Breast epithelium (tissue), 4 donors: Measurements from ENCODE around the gene SYCN. TPM values are rescaled to one million over a fixed set of nuclear protein-coding genes. Genes with fewer than 3 reads are reported as not detected.

Experiments
- DNase-seq, 2 donors: peaks; one replicate each; pipeline ENCODE4 v3.0.0-alpha.2; 2019; ENCODE audit warnings: low spot score in 2 of 2
- H3K27ac ChIP-seq, 2 donors: fragments of 200-600 bp; sonication (generic) in 1 of 2; one replicate each; pipeline ENCODE4 v1.5.1; 2016 to 2019; ENCODE audit warnings: mild to moderate bottlenecking in 1 of 2
- H3K27me3 ChIP-seq, 2 donors: fragments of 200-600 bp; sonication (generic) in 1 of 2; one replicate each; pipeline versions ENCODE4 v1.5.1 to v1.6.0; 2017 to 2019; ENCODE audit warnings: control low read depth in 1 of 2, mild to moderate bottlenecking in 1 of 2
- H3K36me3 ChIP-seq: fragments of 200-600 bp; one replicate; pipeline ENCODE4 v1.5.1; 2019
- H3K4me1 ChIP-seq, 2 donors: fragments of 200-600 bp; sonication (generic); one replicate each; pipeline ENCODE4 v1.5.1; 2016 to 2019; ENCODE audit warnings: control low read depth in 1 of 2
- H3K4me3 ChIP-seq, 3 donors: fragments of 200-600 bp; sonication (generic); 1 replicate in 2 of 3; 2 replicates in 1 of 3; pipeline ENCODE4 v1.5.1; 2016 to 2019; ENCODE audit warnings: mild to moderate bottlenecking in 3 of 3, moderate library complexity in 2 of 3
- H3K9me3 ChIP-seq, 2 donors: fragments of 200-600 bp; sonication (generic) in 1 of 2; one replicate each; pipeline ENCODE4 v1.5.1; 2016 to 2019; ENCODE audit warnings: control low read depth in 1 of 2
- CTCF ChIP-seq, 3 donors: fragments of 450-650 bp; IDR thresholded peaks; one replicate each; pipeline ENCODE4 v1.5.1; 2016 to 2017; ENCODE audit warnings: antibody characterized with exemption in 3 of 3, mild to moderate bottlenecking in 3 of 3, moderate library complexity in 3 of 3
- POLR2A ChIP-seq: fragments of 450-650 bp; IDR thresholded peaks from one replicate; pipeline ENCODE4 v1.6.1; 2016; ENCODE audit warnings: antibody characterized with exemption, mild to moderate bottlenecking, moderate library complexity
- POLR2AphosphoS5 ChIP-seq, 3 donors: sonication (generic); formaldehyde crosslinking; IDR thresholded peaks; one replicate each; pipeline ENCODE4 v1.6.1; 2017; ENCODE audit warnings: antibody characterized with exemption in 3 of 3
- intact Hi-C: fragments of 100-400 bp; cut with DNase I; formaldehyde crosslinking; loops from one replicate; pipeline ENCODE4 v1.15.1; 2023; ENCODE audit warnings: low total_unique reads
- total RNA-seq, 3 donors: library from RNA; depleted of rRNA; stranded (reverse); fragments of >200 nt; gene quantifications; one replicate each; pipeline ENCODE4 v1.1.0, GENCODE V29; 2016

Gene SYCN
- total RNA-seq, 3 donors from 2014 or later = not detected

- H3K9me3 ChIP-seq = no peaks in the 10 kb centered on the region
- DNase-seq = no peak
- TF ChIP-seq POLR2AphosphoS5 (IDR thresholded peaks at IDR 0.05) = no peak
- no peak for TF ChIP-seq CTCF (IDR thresholded peaks at IDR 0.05)
- no peak for TF ChIP-seq POLR2A
- no peak overlapping the region for H3K4me3 ChIP-seq
- intact Hi-C loops = no loop called here
- H3K27me3 ChIP-seq = no peaks in the 10 kb centered on the region
- H3K36me3 ChIP-seq = no peaks in the 10 kb centered on the region
- peaks cover 42 to 63% of the 10 kb centered on the region in 2 donors for H3K4me1 ChIP-seq
- peak overlapping the region; percentile 32 to 42 for H3K27ac ChIP-seq
Measured at GRCh38 chr19:39158646-39159260, 45.3 kb downstream of the SYCN start.

- Histone ChIP-seq H3K36me3 (no peaks in the 10 kb centered on the region), H3K27ac (no peak overlapping the region), H3K4me3 (peak overlapping the region in 1 of 3 donors; percentile 59), H3K27me3 (no peaks in the 10 kb centered on the region), H3K9me3 (no peaks in the 10 kb centered on the region), H3K4me1 (peaks cover 42 to 63% of the 10 kb centered on the region in 2 donors)
- no peak for DNase-seq
- intact Hi-C loops = no loop called here
- no peak for TF ChIP-seq CTCF (IDR thresholded peaks at IDR 0.05)
- TF ChIP-seq POLR2AphosphoS5 (IDR thresholded peaks at IDR 0.05) = no peak
- no peak for TF ChIP-seq POLR2A
Measured at GRCh38 chr19:39157997-39158389, 46.1 kb downstream of the SYCN start.

GRCh38 chr19:39157275-39157996, 46.6 kb downstream of the SYCN start:
- no peak for DNase-seq
- intact Hi-C loops = no loop called here
- Histone ChIP-seq H3K36me3 (no peaks in the 10 kb centered on the region), H3K4me3 (peak overlapping the region in 1 of 3 donors; percentile 59), H3K4me1 (peaks cover 42 to 63% of the 10 kb centered on the region in 2 donors), H3K9me3 (no peaks in the 10 kb centered on the region), H3K27ac (peak overlapping the region in 1 of 2 donors; percentile 84), H3K27me3 (no peaks in the 10 kb centered on the region)
- TF ChIP-seq CTCF (IDR thresholded peaks at IDR 0.05) = no peak
- TF ChIP-seq POLR2A = no peak
- no peak for TF ChIP-seq POLR2AphosphoS5 (IDR thresholded peaks at IDR 0.05)

GRCh38 chr19:39156326-39157230, 47.5 kb downstream of the SYCN start:
- Histone ChIP-seq H3K27me3 (no peaks in the 10 kb centered on the region), H3K36me3 (no peaks in the 10 kb centered on the region), H3K9me3 (no peaks in the 10 kb centered on the region), H3K4me1 (peaks cover 45 to 63% of the 10 kb centered on the region in 2 donors), H3K4me3 (peak overlapping the region in 2 of 3 donors; percentile 14 to 59), H3K27ac (peak overlapping the region; percentile 84)
- DNase-seq = no peak
- intact Hi-C loops = no loop called here
- TF ChIP-seq POLR2AphosphoS5 (IDR thresholded peaks at IDR 0.05) (no peak), CTCF (IDR thresholded peaks at IDR 0.05) (no peak), POLR2A (no peak)
